Esophagus (tissue), 2 donors: ENCODE data around the gene DDX28. TPM values are rescaled to one million over a fixed set of nuclear protein-coding genes. Genes with fewer than 3 reads are reported as not detected.
A peak's percentile ranks its signal among the peaks of the same experiment; 100 is the strongest.

Experiments used
- H3K27ac ChIP-seq, 2 donors: one replicate each; pipeline ENCODE4 v1.5.1; 2013; ENCODE audit warnings: low read depth in 2 of 2, mild to moderate bottlenecking in 2 of 2, inconsistent platforms in 1 of 2, low read length in 1 of 2, moderate library complexity in 1 of 2
- H3K27me3 ChIP-seq, 2 donors: one replicate each; pipeline ENCODE4 v1.6.1; 2013; ENCODE audit warnings: low read length in 2 of 2, control low read depth in 1 of 2, mild to moderate bottlenecking in 1 of 2; ENCODE audit not compliant: insufficient read depth in 2 of 2, control insufficient read depth in 1 of 2
- H3K36me3 ChIP-seq, 2 donors: one replicate each; pipeline ENCODE4 v1.6.1; 2013; ENCODE audit warnings: low read length in 1 of 2; ENCODE audit not compliant: control insufficient read depth in 2 of 2, insufficient read depth in 2 of 2
- H3K4me1 ChIP-seq, 2 donors: one replicate each; pipeline ENCODE4 v1.6.1; 2013; ENCODE audit warnings: low read length in 1 of 2; ENCODE audit not compliant: control insufficient read depth in 2 of 2, insufficient read depth in 2 of 2
- H3K4me3 ChIP-seq, 2 donors: one replicate each; pipeline ENCODE4 v1.5.1; 2013; ENCODE audit warnings: low read length in 2 of 2, mild to moderate bottlenecking in 2 of 2, low read depth in 1 of 2, moderate library complexity in 1 of 2
- H3K9me3 ChIP-seq, 2 donors: one replicate each; pipeline ENCODE4 v1.6.1; 2013; ENCODE audit warnings: mild to moderate bottlenecking in 2 of 2, low read depth in 1 of 2, low read length in 1 of 2, moderate library complexity in 1 of 2; ENCODE audit not compliant: control insufficient read depth in 2 of 2, insufficient read depth in 1 of 2
- WGBS, 2 donors: extraction: QIAGEN DNeasy Blood & Tissue Kit; methylation state at CpG; one replicate each; pipeline ENCODE4 v1.1.7; 2013; 5-methylcytosine and 5-hydroxymethylcytosine counted together
- polyA plus RNA-seq, 2 donors: library from polyadenylated mRNA; stranded (reverse); fragments of 200-250 nt; gene quantifications; one replicate each; pipeline ENCODE4 v1.2.3, GENCODE V29; 2013
- donor health status: healthy with polysubstance abuse.
- donor health status: Bipolar disorder and iron deficiency.

The DDX28 gene
- polyA plus RNA-seq, result 10 to 100 TPM in 1 of 2 donors, 1 to 10 TPM in 1; 4.0 to 13.1 TPM

GRCh38 chr16:68022728-68023537 lies at the start of gene DDX28, which contains the start of gene DUS2:
TSS of gene DDX28 (minus strand) at chr16:68023232. CDS start at chr16:68023202, 30 bp downstream.
TSS of gene DUS2 (plus strand) at chr16:68023284. CDS start at chr16:68038024, 14,740 bp downstream.
- Histone ChIP-seq H3K27me3 (no peaks in the 10 kb centered on the region), H3K4me3 (peak within 1 kb of the TSS; percentile 75 to 99), H3K36me3 (peaks cover 0 to 3% of the 10 kb centered on the region in 2 donors), H3K9me3 (no peaks in the 10 kb centered on the region), H3K4me1 (peaks cover 8 to 11% of the 10 kb centered on the region in 2 donors), H3K27ac (peak within 1 kb of the TSS; percentile 72 to 94)
- WGBS, 2 donors, result 0% methylated on average over 79 to 84 of the region's 84 CpGs

GRCh38 chr16:68072038-68072695 lies 49.1 kb upstream of the DDX28 start:
- Histone ChIP-seq H3K4me1 (peaks cover 0 to 17% of the 10 kb centered on the region in 2 donors), H3K36me3 (peaks cover 13 to 18% of the 10 kb centered on the region in 2 donors), H3K27ac (peak overlapping the region; percentile 14 to 72), H3K27me3 (no peaks in the 10 kb centered on the region), H3K9me3 (no peaks in the 10 kb centered on the region), H3K4me3 (no peak overlapping the region)
- WGBS, 2 donors, result 55 to 74% methylated on average over 9 of the region's 9 CpGs

- 73 to 84% methylated on average over 1 of the region's 1 CpG for WGBS, 2 donors
- Histone ChIP-seq H3K4me3 (no peak overlapping the region), H3K36me3 (peaks cover 13 to 17% of the 10 kb centered on the region in 2 donors), H3K27ac (no peak overlapping the region), H3K4me1 (peaks cover 0 to 17% of the 10 kb centered on the region in 2 donors), H3K27me3 (no peaks in the 10 kb centered on the region), H3K9me3 (no peaks in the 10 kb centered on the region)
These were observed 48.5 kb upstream of the DDX28 start for GRCh38 chr16:68071518-68071901.

- no peak overlapping the region for H3K4me3 ChIP-seq
- peaks cover 0 to 17% of the 10 kb centered on the region in 2 donors for H3K4me1 ChIP-seq
- no peaks in the 10 kb centered on the region for H3K9me3 ChIP-seq
- H3K27me3 ChIP-seq, result no peaks in the 10 kb centered on the region
- H3K27ac ChIP-seq, result no peak overlapping the region
- 81 to 88% methylated on average over 14 of the region's 14 CpGs for WGBS, 2 donors
- peaks cover 11 to 18% of the 10 kb centered on the region in 2 donors for H3K36me3 ChIP-seq
These were observed 47.9 kb upstream of the DDX28 start for GRCh38 chr16:68070806-68071517.

- peaks cover 5 to 18% of the 10 kb centered on the region in 2 donors for H3K36me3 ChIP-seq
- peak overlapping the region in 1 of 2 donors; percentile 61 for H3K27ac ChIP-seq
- 74 to 83% methylated on average over 2 of the region's 2 CpGs for WGBS, 2 donors
- peaks cover 0 to 17% of the 10 kb centered on the region in 2 donors for H3K4me1 ChIP-seq
- H3K9me3 ChIP-seq, result no peaks in the 10 kb centered on the region
- no peaks in the 10 kb centered on the region for H3K27me3 ChIP-seq
- H3K4me3 ChIP-seq, result no peak overlapping the region
These were observed 47.3 kb upstream of the DDX28 start for GRCh38 chr16:68070249-68070730.

- Histone ChIP-seq H3K36me3 (peaks cover 5 to 18% of the 10 kb centered on the region in 2 donors), H3K27me3 (no peaks in the 10 kb centered on the region), H3K9me3 (no peaks in the 10 kb centered on the region), H3K27ac (peak overlapping the region in 1 of 2 donors; percentile 38), H3K4me1 (peaks cover 0 to 17% of the 10 kb centered on the region in 2 donors), H3K4me3 (no peak overlapping the region)
- 66 to 82% methylated on average over 7 of the region's 7 CpGs for WGBS, 2 donors
These were observed 46.6 kb upstream of the DDX28 start for GRCh38 chr16:68069511-68070248.

- Histone ChIP-seq H3K27me3 (no peaks in the 10 kb centered on the region), H3K36me3 (peaks cover 5 to 18% of the 10 kb centered on the region in 2 donors), H3K9me3 (no peaks in the 10 kb centered on the region), H3K4me1 (peaks cover 0 to 17% of the 10 kb centered on the region in 2 donors), H3K27ac (no peak overlapping the region), H3K4me3 (no peak overlapping the region)
- WGBS, 2 donors, result 95 to 97% methylated on average over 9 of the region's 9 CpGs
These were observed 45.9 kb upstream of the DDX28 start for GRCh38 chr16:68068926-68069325.

GRCh38 chr16:68066763-68067162 lies 43.7 kb upstream of the DDX28 start:
- no peak overlapping the region for H3K4me3 ChIP-seq
- no peak overlapping the region for H3K27ac ChIP-seq
- WGBS, 2 donors, result 52 to 88% methylated on average over 1 of the region's 1 CpG
- H3K4me1 ChIP-seq, result peaks cover 0 to 8% of the 10 kb centered on the region in 2 donors
- no peaks in the 10 kb centered on the region for H3K9me3 ChIP-seq
- peaks cover 5 to 11% of the 10 kb centered on the region in 2 donors for H3K36me3 ChIP-seq
- H3K27me3 ChIP-seq, result no peaks in the 10 kb centered on the region
